GM19099 (cell line): ENCODE measurements around the gene FARS2.

Experiments used
- POLR2A ChIP-seq: IDR thresholded peaks from 3 replicates; pipeline ENCODE4 v1.6.1; 2011; ENCODE audit warnings: low read depth; ENCODE audit not compliant: insufficient read length; ENCODE audit errors: extremely low read depth

FARS2 gene

DNA sequence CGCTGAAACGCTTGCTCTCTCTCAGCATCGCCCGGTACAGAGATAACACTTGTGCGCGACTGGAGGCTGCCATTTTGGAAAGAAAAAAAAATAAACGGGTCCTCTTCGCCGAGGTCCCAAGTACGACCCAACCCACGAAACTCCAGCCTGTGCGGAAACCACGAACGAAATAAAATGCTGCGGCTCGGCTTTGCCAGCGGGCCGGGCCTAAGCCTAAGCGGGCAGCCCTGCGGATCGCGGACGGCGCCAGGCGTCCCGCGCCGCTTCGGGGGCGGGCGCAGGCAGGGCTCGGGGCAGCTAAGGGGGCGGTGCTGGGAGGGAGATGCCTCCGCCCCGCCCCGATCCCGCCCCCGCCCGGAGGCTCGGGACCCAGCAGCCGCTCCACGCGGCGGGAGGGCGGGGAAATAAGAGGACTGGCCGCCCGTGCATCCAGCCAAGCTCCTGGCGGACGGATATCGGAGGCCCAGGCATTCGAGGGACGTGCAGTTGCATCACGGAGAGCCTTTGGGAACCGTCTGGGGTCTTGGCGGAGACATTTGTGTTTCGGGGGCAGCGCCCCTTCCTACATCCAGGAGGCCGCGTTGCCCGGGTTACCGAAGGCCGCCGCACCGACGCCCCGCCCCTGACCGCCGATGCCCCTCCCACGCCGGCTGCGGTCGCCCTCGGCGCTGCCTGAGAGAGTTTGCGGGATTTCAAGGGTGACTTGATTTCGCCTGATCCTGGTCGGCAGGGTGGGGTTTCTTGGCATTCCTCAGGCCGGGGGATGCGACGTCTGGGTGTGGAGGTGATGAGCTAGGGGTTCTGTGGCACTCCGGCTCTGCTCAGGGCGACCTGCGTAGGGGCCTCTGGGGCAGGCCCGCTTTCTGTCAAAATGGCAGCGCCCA is at the start of gene FARS2, which contains the start of gene LYRM4:
TSS of gene FARS2 (plus strand) at position 853 of the 884 bp plus-strand sequence.
TSS of gene LYRM4 (minus strand) at position 290 of the 884 bp plus-strand sequence. CDS start at position 73, 217 bp downstream.
- peak; percentile 52 for TF ChIP-seq POLR2A

DNA sequence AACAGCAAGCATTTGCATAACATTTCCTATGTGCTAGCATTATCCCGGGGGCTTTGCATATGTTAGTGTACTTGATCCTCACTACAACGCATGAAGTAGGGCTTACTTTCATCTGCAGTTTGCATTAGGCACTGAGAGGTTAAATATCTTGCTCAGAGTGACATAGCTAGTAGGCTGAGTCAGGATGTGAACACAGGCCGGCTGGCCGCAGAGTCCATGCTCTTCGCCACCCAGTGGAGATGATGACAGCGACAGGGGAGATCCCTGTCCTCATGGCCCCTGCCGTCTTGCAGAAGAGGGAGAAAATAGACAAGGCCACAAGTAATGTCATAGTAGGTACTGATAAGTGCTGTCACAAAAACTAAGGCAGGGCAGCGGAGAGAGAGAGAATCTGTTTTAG is 47.5 kb upstream of the FARS2 start:
- TF ChIP-seq POLR2A: no peak

DNA sequence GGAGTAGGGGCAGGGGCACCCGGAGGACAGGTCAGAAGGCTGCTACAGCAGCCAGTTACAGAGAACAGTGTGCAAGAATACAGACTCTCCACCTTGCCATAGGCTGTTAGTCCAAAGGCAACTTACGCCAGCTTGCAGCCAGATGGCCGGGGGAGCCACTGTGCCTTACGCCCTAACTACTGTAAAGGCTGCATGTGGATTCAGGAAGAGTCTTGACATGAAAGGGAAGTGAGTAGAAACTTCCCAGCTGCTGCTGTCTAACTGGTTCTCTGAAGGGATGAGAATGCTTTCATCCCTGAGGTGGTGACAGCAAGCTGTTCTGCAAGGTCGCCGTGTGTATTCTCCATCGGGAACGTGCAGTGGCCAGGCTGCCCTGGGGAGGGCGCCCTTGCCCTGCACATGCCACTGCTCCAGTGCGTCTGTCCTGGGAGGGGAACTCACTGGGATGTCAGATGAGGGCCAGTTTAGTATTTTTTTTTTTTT is 46.7 kb upstream of the FARS2 start:
- no peak for TF ChIP-seq POLR2A

DNA sequence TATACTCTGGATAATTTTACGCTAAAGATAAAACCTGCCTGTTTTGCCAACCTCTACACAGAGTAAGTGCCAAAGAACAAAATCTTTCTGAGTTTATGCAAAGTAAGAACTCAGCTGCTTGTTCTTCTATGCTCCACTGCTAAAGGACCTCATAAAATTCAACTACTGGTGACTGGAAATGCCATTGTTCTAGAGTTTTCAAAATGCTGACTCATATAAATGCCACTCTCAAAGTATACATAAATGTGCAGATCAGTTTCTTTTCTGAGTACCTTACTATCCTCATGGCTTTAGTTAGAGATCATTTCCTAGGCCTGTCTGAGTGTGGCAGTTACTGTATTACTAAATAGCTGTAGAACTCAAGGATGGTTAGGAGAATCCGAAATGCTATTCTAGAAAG is 46.2 kb upstream of the FARS2 start:
- no peak for TF ChIP-seq POLR2A

DNA sequence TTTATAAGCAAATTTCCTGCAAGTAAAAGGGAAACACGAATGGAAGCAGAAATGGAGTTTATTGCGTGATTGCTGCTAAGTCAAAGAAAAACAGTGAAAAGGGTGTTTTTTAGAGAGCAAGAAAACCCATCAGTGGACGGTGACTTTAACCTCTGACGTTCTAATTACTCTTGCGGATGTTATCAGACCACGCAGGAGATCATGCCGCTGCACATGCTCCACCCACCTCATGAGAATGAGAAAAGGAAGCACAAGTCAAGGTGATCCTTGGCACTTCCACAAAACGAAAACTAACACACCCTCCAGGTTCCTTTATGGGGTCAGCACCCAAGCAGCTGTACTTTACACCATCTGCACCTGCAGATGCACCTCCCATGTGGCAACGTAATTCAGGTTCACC is 45.5 kb upstream of the FARS2 start:
- no peak for TF ChIP-seq POLR2A

DNA sequence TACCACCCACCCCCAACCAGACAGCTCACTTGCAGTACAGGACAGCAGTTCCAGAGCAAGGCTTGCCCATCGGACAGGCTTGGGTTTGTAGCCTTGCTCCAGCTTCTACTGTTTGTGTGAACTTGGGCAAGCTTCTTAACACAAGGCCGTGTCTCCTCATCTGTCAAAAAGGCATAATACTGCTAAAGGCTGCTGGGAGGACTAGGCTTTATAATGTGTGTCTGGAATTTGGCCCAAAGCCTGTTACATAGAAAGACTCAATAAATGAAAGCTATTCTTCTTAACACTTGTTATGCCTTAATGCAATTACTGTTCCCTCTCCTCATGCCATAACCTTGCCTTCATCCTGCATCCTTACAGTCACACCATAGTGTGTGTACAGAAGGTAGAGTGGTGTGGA is 44.0 kb upstream of the FARS2 start:
- TF ChIP-seq POLR2A: no peak

DNA sequence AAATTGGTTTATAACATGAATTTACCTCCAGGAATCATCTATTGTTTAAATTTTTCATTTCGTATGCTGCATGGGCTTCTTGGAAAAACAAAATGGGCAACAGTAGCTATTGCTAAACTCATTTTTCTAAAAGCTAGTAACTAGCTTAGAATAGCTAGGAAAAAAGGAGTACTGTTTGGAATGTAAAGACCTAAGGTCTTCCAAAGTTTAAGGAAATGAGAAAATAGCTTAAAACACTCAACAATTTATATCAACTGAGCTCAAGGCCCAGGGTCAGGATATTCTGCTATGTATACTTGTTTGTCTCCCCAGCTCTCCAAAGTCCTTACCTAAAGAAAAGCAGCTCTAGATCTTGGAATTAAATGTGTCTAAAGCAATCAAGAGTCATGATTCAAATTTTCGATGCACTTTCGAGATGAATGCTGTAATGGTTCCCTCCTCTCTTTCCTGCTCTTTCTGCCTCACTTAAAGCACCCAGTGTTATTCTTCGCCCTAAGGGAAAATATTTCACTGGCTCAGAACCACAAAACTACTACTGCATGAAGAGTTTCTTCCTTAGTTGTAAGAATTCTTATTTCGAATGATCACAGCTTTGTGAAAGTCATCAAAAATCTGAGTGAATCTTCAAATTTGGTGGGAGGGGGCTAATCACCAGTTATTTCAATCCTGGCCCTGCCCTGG is 42.2 kb upstream of the FARS2 start:
- TF ChIP-seq POLR2A: no peak

DNA sequence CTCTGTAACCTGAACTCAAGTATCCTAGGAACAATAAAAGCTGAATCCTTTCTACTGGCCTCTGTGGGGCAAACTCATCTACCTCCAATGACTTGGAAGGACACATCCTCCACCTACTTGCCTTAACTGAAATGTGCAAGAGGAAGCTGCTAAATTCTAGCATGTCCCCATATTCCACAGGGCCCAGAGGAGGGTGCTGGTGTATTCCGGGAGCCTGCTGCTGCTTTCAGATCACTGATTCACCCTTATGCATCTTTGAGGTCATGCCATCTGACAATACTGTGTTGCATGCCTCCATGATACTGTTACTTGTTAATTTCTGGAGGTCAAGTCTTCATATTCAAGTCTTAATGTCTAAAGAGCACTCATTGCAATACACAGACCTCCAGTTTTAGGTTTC is 40.9 kb upstream of the FARS2 start:
- no peak for TF ChIP-seq POLR2A

DNA sequence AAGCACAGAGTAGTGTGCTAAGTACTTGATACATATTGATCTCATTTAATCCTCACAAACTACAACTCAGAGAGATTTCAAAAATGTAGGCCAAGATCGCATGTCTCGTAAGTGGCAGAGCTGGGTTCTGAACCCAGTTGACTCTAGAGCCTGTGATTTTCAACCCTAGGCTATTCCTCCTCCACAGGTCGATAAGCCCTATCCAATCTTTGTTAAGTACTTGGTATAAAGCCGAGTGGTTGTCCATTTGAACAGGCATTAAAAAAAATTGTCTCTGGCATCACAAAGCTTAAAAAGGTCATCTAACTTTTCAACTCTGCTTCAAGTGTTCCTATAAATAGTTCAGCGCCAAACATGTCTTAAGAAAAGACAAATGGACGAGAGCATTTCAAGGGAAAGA is 38.0 kb upstream of the FARS2 start:
- TF ChIP-seq POLR2A: no peak

DNA sequence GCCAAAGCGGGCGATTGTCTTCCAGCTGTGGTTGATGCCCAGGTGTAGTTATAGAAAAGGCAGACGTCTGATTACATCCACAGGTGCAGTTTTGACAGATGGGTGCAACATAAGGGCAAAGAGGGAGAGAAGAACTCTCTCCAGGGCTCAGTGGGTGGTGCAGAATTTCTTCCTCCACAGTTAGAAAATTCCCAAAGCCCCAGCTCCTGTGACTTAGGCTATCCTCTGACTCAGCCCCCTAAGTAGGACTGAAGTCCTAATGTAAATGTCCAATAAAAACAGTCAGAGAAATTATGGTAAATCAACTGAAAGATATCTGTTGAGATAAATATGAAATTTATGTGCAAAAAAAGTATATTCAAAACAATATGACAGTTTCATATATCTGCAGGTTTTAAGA is 32.0 kb upstream of the FARS2 start:
- no peak for TF ChIP-seq POLR2A

DNA sequence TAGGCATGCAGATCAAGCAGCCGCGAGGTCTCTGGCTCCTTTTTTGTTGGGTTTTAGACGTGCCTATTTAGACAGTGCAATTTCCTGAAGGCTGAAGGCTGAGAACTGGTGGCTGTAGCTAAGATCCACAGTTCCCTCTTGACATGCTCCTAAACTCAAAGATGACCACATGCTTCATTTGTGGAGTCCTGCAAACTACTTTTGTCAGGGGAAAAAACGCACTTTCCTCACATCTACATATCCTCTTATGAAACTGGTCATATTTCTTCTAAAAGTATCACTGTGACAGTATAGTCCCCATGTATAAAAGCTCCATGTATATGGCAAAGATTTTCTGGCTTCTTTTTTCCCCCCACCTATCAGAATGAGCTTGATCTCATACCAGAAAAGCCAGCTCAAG is 31.2 kb upstream of the FARS2 start:
- TF ChIP-seq POLR2A: no peak

DNA sequence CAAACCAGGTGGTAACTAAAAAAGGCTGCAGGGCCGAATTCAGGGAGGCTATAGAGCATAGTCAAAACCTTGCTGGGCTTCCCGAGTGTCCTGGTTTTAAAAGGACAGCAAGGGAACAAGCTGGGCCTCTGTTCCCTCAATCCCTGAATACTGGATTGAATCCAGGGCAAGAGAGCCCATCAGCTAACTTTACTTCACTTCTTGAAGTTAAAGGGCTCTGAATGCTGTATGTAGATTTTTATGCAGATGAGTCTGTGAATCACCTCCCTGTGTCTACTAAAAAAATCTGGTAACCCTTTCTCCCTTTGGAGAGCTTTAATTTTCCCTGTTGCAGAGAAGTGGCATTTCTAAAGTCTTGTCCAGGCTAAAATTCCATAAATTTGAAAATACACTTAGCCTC is 30.0 kb upstream of the FARS2 start:
- no peak for TF ChIP-seq POLR2A

DNA sequence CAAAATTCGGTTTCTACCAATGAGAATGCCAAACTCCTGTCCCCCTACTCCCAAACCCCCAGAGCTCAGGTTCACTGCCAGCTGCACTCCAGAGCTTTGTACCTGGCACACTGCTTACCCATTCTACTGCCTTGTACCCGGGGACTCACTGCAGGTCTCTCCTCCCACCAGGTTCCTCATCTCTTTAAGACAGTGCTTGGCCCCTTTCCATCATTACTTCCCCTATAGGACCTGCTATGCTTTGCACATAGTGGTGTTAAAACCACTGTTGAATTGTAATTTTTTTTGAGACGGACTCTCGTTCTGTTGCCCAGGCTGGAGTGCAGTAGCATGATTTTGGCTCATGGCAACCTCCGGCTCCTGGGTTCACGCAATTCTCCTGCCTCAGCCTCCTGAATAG is 26.4 kb upstream of the FARS2 start:
- TF ChIP-seq POLR2A: no peak

DNA sequence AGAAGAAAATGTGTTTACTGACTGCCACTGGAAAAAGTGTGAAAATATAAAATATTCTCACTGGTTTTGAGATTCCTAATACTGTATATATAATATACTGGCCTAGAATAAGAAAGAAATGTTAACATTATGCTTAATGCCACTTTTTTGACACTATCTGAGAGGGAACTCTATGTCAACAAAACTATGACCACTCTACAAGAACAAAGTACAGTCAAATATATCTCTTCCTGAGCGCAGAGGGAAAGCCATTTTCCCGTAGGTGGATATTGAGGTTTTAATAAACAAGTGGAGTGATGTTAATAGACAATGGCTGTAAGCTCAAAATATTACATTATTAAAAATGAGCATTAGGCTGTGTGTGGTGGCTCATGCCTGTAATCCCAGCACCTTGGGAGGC is 25.5 kb upstream of the FARS2 start:
- TF ChIP-seq POLR2A: no peak

DNA sequence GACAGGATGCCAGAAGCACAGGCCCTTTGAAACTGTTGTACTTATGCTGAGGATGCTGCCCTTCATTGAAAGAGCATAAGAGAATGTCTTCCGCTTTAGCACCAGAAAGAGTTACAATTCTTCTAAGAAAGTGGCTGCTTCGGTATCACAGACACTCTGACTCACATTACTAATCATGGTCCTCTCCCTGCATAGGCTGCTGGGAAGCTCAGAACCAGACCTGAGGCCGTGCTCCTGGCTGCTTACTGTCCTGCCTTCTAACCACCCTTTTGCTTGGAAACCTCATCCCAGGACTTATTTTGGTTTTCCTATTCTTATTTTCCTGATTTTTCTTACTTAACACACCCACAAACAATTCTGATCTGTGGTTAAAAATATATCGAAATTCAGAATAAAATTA is 23.5 kb upstream of the FARS2 start:
- TF ChIP-seq POLR2A: no peak

DNA sequence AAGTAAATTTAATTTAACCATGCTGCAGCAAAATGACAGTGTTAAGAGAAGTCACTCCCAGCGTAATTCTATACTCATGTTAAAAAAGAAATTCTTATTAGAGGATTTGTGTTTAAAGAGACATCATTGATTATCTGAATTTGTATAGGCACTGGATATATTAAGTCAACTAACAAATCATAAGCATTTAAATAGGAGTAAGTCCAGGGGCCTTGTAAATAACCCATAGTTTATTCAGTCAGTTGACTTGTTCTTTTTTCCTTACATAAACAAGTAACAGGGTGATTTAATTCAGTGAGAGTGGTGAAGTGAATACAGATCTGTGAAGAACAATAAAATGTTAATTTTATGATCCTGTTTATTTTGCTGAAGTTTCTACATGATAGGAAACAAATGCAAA is 23.0 kb upstream of the FARS2 start:
- no peak for TF ChIP-seq POLR2A
